ENCODE measurements around the gene CLDN16. TPM values are rescaled to one million over a fixed set of nuclear protein-coding genes. Genes with fewer than 3 reads are reported as not detected.

Gene CLDN16
- total and polyA plus RNA-seq, 9 donors = 0.08 to 0.56 (median 0.09) TPM; not detected in 1

DNA sequence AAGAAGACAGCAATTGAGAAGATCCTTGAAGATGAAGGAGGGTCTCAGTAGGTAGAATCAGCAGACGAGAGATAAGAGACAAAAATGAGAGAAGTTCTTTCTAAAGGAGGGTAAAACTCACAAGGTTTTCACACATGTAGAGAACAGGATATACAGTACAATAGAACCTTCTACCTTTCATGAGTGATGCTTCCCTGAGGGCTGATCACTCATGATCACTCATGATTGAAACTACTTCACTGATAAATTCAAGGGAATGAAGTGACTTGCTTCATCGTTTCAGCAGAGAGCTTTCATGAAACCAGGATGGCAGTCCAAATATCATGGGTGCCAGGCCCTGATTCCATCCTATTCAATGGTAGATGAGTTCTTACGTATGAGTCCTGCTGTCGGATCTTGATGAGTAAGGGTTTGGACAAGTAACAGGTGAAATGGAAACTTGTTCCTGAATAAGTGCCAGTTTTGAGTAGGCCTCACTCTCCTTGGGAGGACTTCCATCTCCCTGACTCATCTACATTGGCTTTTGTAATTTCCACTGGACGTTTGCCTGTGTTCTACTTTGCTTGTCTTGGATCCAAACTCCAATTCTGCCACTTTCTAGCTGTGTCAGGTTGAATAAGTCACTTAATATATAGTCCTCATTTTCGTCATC, 9.6 kb upstream of the CLDN16 start:
- Histone ChIP-seq H3K4me1 (ENCODE audit: control insufficient read depth, insufficient read depth, low read length) (no peaks in the 10 kb centered on the region), H3K4me3 (ENCODE audit: low read length) (no peak overlapping the region), H3K27me3 (ENCODE audit: control insufficient read depth, insufficient read depth, low read length) (no peaks in the 10 kb centered on the region), H3K36me3 (ENCODE audit: control insufficient read depth, insufficient read depth, low read length) (no peaks in the 10 kb centered on the region), H3K9me3 (replicated peaks; ENCODE audit: control insufficient read depth, low read depth, low read length) (no peaks in the 10 kb centered on the region), H3K27ac (ENCODE audit: low read length) (no peak overlapping the region)
- WGBS (ENCODE audit: insufficient coverage) = 71% methylated on average over 1 of the region's 6 CpGs
- DNase-seq = peak; percentile 51

GRCh38 chr3:190380184-190380583, 7.8 kb upstream of the CLDN16 start:
- no peak overlapping the region for H3K27ac ChIP-seq (ENCODE audit: low read length)
- no peaks in the 10 kb centered on the region for H3K4me1 ChIP-seq (ENCODE audit: control insufficient read depth, insufficient read depth, low read length)
- no peak overlapping the region for H3K4me3 ChIP-seq (ENCODE audit: low read length)
- H3K27me3 ChIP-seq (ENCODE audit: control insufficient read depth, insufficient read depth, low read length) = no peaks in the 10 kb centered on the region
- H3K36me3 ChIP-seq (ENCODE audit: control insufficient read depth, insufficient read depth, low read length) = no peaks in the 10 kb centered on the region
- no peak for DNase-seq
- no peaks in the 10 kb centered on the region for H3K9me3 ChIP-seq (replicated peaks; ENCODE audit: control insufficient read depth, low read depth, low read length)

GRCh38 chr3:190381441-190381840, 6.5 kb upstream of the CLDN16 start:
- DNase-seq = no peak
- no peak overlapping the region for H3K27ac ChIP-seq (ENCODE audit: low read length)
- no peaks in the 10 kb centered on the region for H3K36me3 ChIP-seq (ENCODE audit: control insufficient read depth, insufficient read depth, low read length)
- no peaks in the 10 kb centered on the region for H3K4me1 ChIP-seq (ENCODE audit: control insufficient read depth, insufficient read depth, low read length)
- no peak overlapping the region for H3K4me3 ChIP-seq (ENCODE audit: low read length)
- no peaks in the 10 kb centered on the region for H3K27me3 ChIP-seq (ENCODE audit: control insufficient read depth, insufficient read depth, low read length)
- no peaks in the 10 kb centered on the region for H3K9me3 ChIP-seq (replicated peaks; ENCODE audit: control insufficient read depth, low read depth, low read length)

GRCh38 chr3:190382082-190382481, 5.9 kb upstream of the CLDN16 start:
- H3K4me1 ChIP-seq (ENCODE audit: control insufficient read depth, insufficient read depth, low read length) = no peaks in the 10 kb centered on the region
- no peaks in the 10 kb centered on the region for H3K36me3 ChIP-seq (ENCODE audit: control insufficient read depth, insufficient read depth, low read length)
- DNase-seq = no peak
- no peaks in the 10 kb centered on the region for H3K9me3 ChIP-seq (replicated peaks; ENCODE audit: control insufficient read depth, low read depth, low read length)
- no peak overlapping the region for H3K4me3 ChIP-seq (ENCODE audit: low read length)
- H3K27ac ChIP-seq (ENCODE audit: low read length) = no peak overlapping the region
- no peaks in the 10 kb centered on the region for H3K27me3 ChIP-seq (ENCODE audit: control insufficient read depth, insufficient read depth, low read length)

- WGBS (ENCODE audit: insufficient coverage) = 38% methylated on average over 2 of the region's 2 CpGs
- H3K27me3 ChIP-seq (ENCODE audit: control insufficient read depth, insufficient read depth, low read length) = no peaks in the 10 kb centered on the region
Measured at GRCh38 chr3:190384309-190384756, 3.6 kb upstream of the CLDN16 start.

DNA sequence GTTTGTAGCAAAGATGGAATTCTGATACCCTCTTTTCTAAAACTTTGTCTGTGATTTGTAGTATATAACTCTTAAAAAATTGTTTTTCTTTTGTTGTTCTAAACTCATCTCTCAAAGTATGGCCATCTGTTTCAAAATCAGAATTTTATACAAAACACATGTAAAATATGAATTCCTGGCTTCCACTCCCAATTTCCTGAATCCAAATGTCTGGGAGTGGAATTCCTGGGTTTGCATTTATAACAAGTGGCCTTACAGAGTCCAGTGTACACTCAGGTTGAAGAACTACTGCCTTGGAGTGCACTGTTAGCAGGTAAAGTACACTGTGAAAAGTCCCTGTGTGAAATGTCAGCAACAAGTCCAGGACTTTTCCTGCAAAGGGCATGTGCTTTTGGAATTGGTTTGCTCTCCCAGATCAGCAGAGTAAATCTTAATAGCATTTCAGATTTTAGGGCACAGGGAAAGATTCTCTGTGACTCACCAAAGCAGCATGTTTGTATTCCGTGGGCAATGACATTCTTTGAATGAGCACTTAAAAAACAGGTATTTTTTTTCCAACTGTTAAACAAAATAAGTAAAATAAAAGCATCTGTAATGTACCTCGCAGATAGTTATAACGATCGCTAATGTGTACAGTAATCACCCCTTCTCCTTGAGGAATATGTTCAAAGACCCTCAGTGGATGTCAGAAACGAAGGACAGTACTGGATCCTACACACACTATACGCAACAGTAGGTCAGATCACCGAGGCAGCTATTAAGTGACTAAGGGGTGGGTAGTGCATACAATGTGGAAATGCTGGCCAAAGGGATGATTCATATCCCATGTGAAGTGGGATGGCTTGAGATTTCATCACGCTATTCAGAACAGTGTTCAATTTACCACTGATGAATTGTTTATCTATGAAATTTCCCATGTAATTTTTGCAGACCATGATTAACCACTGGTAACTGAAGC, 2.0 kb upstream of the CLDN16 start:
- Histone ChIP-seq H3K4me3 (ENCODE audit: low read length) (no peak overlapping the region), H3K36me3 (ENCODE audit: control insufficient read depth, insufficient read depth, low read length) (no peaks in the 10 kb centered on the region), H3K9me3 (replicated peaks; ENCODE audit: control insufficient read depth, low read depth, low read length) (no peaks in the 10 kb centered on the region), H3K27me3 (ENCODE audit: control insufficient read depth, insufficient read depth, low read length) (no peaks in the 10 kb centered on the region), H3K4me1 (ENCODE audit: control insufficient read depth, insufficient read depth, low read length) (peaks cover 3% of the 10 kb centered on the region), H3K27ac (ENCODE audit: low read length) (peak overlapping the region; percentile 35)
- no CpG with 5 or more reads among the region's 8 CpGs for WGBS (ENCODE audit: insufficient coverage)
- DNase-seq = peak; percentile 77

More at GRCh38 chr3:190384309-190384756, 3.6 kb upstream of the CLDN16 start:
- Histone ChIP-seq H3K9me3 (replicated peaks; ENCODE audit: control insufficient read depth, low read depth, low read length) (no peaks in the 10 kb centered on the region), H3K4me1 (ENCODE audit: control insufficient read depth, insufficient read depth, low read length) (peaks cover 3% of the 10 kb centered on the region), H3K36me3 (ENCODE audit: control insufficient read depth, insufficient read depth, low read length) (no peaks in the 10 kb centered on the region), H3K4me3 (ENCODE audit: low read length) (no peak overlapping the region), H3K27ac (ENCODE audit: low read length) (no peak overlapping the region)
- DNase-seq = peak; percentile 23

DNA sequence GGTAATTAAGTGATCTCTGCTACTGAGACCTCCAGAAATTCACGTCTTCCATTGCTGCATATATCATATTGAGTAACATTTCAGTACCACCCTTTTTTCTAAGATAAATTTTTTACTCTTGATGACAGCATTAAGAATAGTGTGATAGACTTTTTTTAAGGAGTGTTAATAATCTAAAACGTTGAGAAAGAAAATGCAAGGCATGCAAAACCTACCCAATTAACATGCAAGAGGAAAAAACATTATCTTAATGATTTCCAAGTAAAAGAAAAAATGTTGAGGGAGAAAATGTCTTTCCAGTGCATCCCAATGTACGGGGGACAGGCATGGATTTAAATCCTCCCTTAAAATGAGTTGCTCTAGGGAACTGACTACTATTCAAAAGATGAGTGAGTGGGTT, 740 bp downstream of the CLDN16 start:
- Histone ChIP-seq H3K4me1 (ENCODE audit: control insufficient read depth, insufficient read depth, low read length) (peaks cover 3% of the 10 kb centered on the region), H3K36me3 (ENCODE audit: control insufficient read depth, insufficient read depth, low read length) (no peaks in the 10 kb centered on the region), H3K4me3 (ENCODE audit: low read length) (no peak overlapping the region), H3K27me3 (ENCODE audit: control insufficient read depth, insufficient read depth, low read length) (no peaks in the 10 kb centered on the region), H3K9me3 (replicated peaks; ENCODE audit: control insufficient read depth, low read depth, low read length) (no peaks in the 10 kb centered on the region), H3K27ac (ENCODE audit: low read length) (no peak overlapping the region)
- no peak for DNase-seq
- 20% methylated on average over 1 of the region's 3 CpGs for WGBS (ENCODE audit: insufficient coverage)

- DNase-seq = no peak
- H3K36me3 ChIP-seq (ENCODE audit: control insufficient read depth, insufficient read depth, low read length) = no peaks in the 10 kb centered on the region
- H3K4me1 ChIP-seq (ENCODE audit: control insufficient read depth, insufficient read depth, low read length) = no peaks in the 10 kb centered on the region
- no peaks in the 10 kb centered on the region for H3K27me3 ChIP-seq (ENCODE audit: control insufficient read depth, insufficient read depth, low read length)
- no peak overlapping the region for H3K27ac ChIP-seq (ENCODE audit: low read length)
- no peak overlapping the region for H3K4me3 ChIP-seq (ENCODE audit: low read length)
- no peaks in the 10 kb centered on the region for H3K9me3 ChIP-seq (replicated peaks; ENCODE audit: control insufficient read depth, low read depth, low read length)
Measured at GRCh38 chr3:190396001-190396400, 8.0 kb downstream of the CLDN16 start.

GRCh38 chr3:190397889-190398288, 9.9 kb downstream of the CLDN16 start:
- no peaks in the 10 kb centered on the region for H3K27me3 ChIP-seq (ENCODE audit: control insufficient read depth, insufficient read depth, low read length)
- no peaks in the 10 kb centered on the region for H3K36me3 ChIP-seq (ENCODE audit: control insufficient read depth, insufficient read depth, low read length)
- no peaks in the 10 kb centered on the region for H3K9me3 ChIP-seq (replicated peaks; ENCODE audit: control insufficient read depth, low read depth, low read length)
- no peak overlapping the region for H3K27ac ChIP-seq (ENCODE audit: low read length)
- no peak overlapping the region for H3K4me3 ChIP-seq (ENCODE audit: low read length)
- WGBS (ENCODE audit: insufficient coverage) = no CpG with 5 or more reads among the region's 4 CpGs
- H3K4me1 ChIP-seq (ENCODE audit: control insufficient read depth, insufficient read depth, low read length) = no peaks in the 10 kb centered on the region
- DNase-seq = no peak

- no peaks in the 10 kb centered on the region for H3K27me3 ChIP-seq (ENCODE audit: control insufficient read depth, insufficient read depth, low read length)
- H3K4me3 ChIP-seq (ENCODE audit: low read length) = no peak overlapping the region
- no peaks in the 10 kb centered on the region for H3K9me3 ChIP-seq (replicated peaks; ENCODE audit: control insufficient read depth, low read depth, low read length)
- DNase-seq = no peak
- WGBS (ENCODE audit: insufficient coverage) = 95% methylated on average over 7 of the region's 8 CpGs
- no peak overlapping the region for H3K27ac ChIP-seq (ENCODE audit: low read length)
- no peaks in the 10 kb centered on the region for H3K36me3 ChIP-seq (ENCODE audit: control insufficient read depth, insufficient read depth, low read length)
- H3K4me1 ChIP-seq (ENCODE audit: control insufficient read depth, insufficient read depth, low read length) = no peaks in the 10 kb centered on the region
Measured at GRCh38 chr3:190399677-190400076, 11.7 kb downstream of the CLDN16 start.

Data from muscle of leg (tissue), 11 donors.